ENCODE results near the gene GPR50.

The GPR50 gene

DNA sequence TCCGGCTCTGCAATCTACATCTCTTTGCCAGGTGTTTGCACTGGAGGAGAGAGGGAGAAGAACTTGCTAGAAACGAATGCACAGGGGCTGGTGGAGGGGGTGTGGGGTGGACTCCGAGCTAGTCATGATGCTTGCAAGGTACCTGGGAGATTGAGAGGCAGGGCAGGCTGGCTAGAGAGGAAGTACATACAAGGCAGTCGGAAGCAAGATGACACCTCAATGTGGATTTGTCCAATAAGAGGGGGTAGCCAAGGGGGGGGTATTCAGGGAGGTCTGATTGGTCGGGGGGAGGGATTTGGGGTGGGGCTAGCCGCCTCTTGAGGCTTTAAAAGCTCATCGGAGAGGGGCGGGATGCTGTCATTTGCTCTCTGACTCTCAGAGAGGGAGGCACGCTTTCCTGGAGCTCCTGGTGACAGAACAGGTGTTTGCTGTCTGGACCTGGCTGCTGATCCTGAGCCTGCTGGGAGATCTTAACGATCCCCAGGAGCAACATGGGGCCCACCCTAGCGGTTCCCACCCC, at the start of gene GPR50:
GPR50 (plus strand) TSS at position 354 of the 520 bp plus-strand sequence; CDS start at position 492, 138 bp downstream.
- in situ Hi-C loops (cut with MboI; ENCODE audit: low sequenced_read_pairs), result no loop called here

GRCh38 chrX:151132531-151132930, 43.9 kb upstream of the GPR50 start:
- in situ Hi-C loops (cut with MboI; ENCODE audit: low sequenced_read_pairs), result no loop called here

DNA sequence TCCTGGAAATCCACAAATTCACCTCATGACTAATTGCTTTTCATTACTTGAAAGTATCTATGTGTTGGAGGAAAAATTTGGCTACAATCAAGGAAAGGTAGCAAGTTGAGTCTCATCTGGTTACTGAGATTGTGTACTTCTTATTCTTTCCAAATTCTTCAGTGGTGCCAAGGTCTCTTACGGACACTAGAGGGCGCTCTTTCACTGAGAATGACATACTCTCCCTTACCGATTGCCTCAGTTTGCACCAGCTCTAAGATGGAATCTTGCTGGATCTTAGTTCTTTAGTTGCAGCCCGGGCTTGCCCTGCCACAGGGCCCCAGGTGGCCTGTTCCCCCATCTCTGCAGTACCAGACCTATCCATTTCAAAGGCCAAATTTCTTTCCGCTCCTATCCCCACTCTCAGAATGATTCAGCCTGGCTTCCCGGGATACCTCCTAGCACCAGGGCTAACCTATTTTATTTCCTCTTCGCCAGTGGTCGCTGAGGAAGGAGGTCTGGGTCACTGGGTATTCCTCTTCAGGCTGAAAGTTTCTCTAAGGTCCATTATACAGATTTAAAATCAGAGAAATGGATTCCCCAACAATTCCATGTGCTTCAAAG, 24.6 kb upstream of the GPR50 start:
- in situ Hi-C loops (cut with MboI; ENCODE audit: low sequenced_read_pairs), result loop anchor here (25.0 kb wide), 1 partner anchor 536 kb away; the partner anchor contains the start of gene PRRG3

- in situ Hi-C loops (cut with MboI; ENCODE audit: low sequenced_read_pairs), result loop anchor here (25.0 kb wide), 1 partner anchor 534 kb away; the partner anchor contains the start of gene PRRG3
Measured at GRCh38 chrX:151153086-151153485, 23.3 kb upstream of the GPR50 start.

DNA sequence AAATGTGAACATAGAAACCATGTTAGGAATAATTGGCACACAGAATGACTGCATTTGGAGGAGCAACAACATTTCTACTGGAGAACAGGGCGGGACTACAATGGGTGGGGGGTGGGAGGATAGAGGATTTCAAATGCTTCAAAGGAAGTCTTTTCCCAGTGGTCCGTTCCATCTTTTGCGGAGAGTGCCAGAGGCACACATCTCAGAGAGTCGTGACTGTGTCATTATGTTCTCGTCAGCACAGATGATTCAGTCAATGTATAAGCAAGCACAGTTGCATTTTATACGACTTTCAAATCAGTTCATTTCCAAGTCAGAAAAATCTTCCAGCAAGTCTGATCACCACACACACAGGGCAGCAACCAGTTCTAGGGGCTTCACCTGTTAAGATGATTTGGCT, 22.7 kb upstream of the GPR50 start:
- in situ Hi-C loops (cut with MboI; ENCODE audit: low sequenced_read_pairs), result loop anchor here (25.0 kb wide), 1 partner anchor 534 kb away; the partner anchor contains the start of gene PRRG3

- in situ Hi-C loops (cut with MboI; ENCODE audit: low sequenced_read_pairs), result loop anchor here (25.0 kb wide), 1 partner anchor 532 kb away; the partner anchor contains the start of gene PRRG3
Measured at GRCh38 chrX:151155234-151155633, 21.1 kb upstream of the GPR50 start.

- in situ Hi-C loops (cut with MboI; ENCODE audit: low sequenced_read_pairs), result loop anchor here (25.0 kb wide), 1 partner anchor 526 kb away; the partner anchor contains the start of gene PRRG3
Measured at GRCh38 chrX:151161690-151162089, 14.7 kb upstream of the GPR50 start.

DNA sequence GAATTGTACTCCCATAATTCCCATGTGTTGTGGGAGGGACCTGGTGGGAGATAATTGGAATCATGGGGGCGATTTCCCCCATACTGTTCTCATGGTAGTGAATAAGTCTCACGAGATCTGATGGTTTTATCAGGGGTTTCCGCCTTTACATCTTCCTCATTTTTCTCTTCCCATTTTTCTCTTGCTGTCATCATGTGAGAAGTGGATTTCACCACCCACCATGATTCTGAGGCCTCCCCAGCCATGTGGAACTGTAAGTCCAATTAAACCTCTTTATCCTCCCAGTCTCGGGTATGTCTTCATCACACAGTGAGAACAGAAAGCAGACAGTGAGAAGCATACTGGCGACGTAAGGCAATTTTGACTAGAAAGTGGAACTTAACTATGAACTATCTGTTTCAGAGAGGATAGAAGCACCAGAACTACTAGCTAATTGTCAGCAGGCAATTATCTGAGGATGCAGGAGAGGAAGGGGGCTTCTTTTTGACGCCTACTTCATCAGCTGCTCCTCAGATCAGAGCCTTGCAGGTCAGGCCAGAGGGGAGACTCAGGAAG, 8.5 kb upstream of the GPR50 start:
- in situ Hi-C loops (cut with MboI; ENCODE audit: low sequenced_read_pairs), result loop anchor here (25.0 kb wide), 1 partner anchor 519 kb away; the partner anchor contains the start of gene PRRG3

GRCh38 chrX:151169783-151170182, 6.6 kb upstream of the GPR50 start:
- in situ Hi-C loops (cut with MboI; ENCODE audit: low sequenced_read_pairs), result loop anchor here (25.0 kb wide), 1 partner anchor 518 kb away; the partner anchor contains the start of gene PRRG3

DNA sequence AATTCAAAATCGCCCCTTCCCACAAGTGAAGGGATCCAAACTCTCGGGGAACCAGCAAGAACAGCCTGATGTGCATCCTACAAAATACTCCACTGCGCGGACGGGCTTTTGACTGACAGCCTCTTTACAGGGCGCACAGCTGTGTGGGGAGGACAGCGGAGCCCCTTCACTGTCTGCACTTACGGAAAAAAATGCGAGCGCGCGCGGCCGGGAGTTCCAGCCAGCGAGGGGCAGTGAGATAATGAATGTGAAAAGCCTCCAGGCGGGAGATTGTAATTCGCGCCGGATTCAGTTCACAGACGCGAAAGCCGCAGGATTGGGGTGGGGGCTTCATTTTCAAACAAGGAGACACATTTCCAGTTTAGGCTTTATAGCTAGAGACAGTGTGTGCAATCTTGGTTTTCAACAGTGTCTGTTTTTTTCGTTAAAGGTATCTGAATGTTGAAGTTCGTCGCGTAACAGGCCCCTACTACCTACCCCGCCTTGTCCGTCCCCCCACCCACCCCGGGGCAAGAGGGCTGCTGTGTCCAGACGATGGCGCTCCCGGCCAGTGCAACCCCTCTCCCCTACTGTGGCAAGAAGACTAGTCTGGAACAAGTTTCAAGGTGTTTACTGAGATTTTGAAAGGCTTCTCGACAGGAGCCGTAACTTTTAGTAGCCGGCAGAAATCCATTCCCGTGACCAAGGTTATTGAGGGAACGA, 1.7 kb upstream of the GPR50 start:
- in situ Hi-C loops (cut with MboI; ENCODE audit: low sequenced_read_pairs), result loop anchor here (25.0 kb wide), 1 partner anchor 513 kb away; the partner anchor contains the start of gene PRRG3

- in situ Hi-C loops (cut with MboI; ENCODE audit: low sequenced_read_pairs), result no loop called here
Measured at GRCh38 chrX:151175283-151176062, 911 bp upstream of the GPR50 start.

DNA sequence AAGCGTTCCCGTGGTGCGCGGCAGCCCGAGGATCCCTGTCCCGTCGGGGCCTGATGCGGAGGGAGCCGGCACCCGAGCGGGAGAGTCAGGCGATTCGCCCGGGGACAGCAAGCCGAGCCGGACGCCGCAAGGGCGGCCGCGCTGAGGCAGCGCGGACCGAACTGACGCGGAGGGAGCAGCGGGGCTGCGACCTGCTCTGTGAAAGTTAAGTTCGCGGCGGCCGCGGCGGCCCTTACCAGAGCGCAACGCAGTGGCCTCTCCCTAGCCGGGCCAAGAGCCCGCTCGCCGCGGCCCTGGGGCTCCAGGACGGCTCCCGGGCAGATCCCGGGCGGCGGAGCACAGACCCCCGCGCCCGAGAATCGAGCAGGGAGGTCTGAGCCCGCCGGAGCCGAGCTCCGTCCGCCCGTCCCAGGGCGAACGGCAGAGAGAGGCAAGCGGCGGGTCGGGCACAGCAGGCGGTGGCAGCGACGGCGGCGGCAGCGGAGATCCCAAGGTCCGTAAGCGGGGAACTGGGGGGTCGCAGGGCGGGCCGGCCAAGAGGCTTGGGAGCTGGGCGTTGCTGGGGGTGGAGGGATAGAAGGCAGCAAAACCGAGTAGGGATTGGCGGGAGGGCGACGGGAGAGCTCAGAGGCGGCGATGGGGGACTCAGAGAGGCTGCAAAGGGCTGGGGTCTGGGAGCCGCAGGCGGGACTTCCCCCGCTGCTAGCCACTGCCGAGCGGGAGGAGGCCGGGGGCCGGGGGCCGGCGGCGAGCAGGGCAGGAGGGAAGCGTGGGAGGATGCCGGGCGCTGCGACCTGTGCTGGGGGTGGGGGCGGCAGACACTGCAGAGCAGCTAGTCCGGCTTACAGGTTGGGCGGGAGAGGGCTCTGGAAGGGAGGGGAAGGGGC, 1.0 kb downstream of the GPR50 start:
- in situ Hi-C loops (cut with MboI; ENCODE audit: low sequenced_read_pairs), result no loop called here

DNA sequence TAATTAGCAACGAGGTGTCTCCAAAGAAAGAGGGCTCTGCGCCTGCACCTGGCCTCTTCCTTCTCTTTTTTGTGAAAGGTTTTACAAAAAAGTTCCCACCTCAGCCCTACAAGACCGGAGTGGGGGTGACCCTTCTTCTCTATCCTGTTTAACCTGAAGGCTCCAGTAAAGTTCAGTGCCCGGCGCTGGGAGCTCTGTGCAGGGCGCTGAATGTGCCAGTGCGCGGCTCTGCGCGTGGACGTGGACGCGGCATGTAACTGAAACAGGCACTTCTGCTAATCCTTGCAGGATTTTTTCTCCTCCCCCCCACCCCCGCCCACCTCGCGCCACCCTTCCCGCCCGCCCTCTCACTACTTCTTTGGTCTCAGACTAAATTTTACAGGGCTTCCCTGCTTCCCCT, 2.4 kb downstream of the GPR50 start:
- in situ Hi-C loops (cut with MboI; ENCODE audit: low sequenced_read_pairs), result no loop called here

- in situ Hi-C loops (cut with MboI; ENCODE audit: low sequenced_read_pairs), result no loop called here
Measured at GRCh38 chrX:151180400-151180799, 4.0 kb downstream of the GPR50 start.

DNA sequence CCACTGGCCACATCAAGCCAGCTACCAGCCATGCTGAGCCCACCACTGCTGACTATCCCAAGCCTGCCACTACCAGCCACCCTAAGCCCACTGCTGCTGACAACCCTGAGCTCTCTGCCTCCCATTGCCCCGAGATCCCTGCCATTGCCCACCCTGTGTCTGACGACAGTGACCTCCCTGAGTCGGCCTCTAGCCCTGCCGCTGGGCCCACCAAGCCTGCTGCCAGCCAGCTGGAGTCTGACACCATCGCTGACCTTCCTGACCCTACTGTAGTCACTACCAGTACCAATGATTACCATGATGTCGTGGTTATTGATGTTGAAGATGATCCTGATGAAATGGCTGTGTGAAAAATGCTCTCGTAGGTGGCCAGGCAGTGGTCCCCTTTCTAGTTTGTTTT, 4.7 kb downstream of the GPR50 start:
- in situ Hi-C loops (cut with MboI; ENCODE audit: low sequenced_read_pairs), result no loop called here

DNA sequence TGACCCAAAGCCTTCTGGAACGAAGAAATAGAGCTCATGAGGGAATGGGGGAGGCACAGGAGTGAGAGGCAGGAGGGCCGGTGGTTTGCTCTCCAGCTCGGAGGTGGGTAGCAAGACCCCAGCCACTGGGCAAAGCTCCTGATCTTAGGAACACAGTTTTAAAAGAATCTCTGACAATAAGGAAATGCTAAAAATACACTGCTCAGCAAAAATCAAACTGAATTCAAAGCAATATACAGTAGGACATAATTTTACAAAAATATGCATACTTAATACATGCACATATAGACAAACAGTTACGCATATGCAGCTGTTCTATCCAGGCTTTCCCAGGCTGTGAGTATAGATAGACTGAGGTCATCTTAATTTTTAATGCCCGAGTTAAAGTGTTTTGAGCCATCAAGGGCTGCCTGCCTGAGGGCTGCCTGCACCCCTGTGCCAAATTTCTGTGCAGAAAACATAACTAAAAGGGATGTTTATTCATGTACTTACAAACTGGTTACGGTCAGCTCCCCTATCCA, 6.9 kb downstream of the GPR50 start:
- in situ Hi-C loops (cut with MboI; ENCODE audit: low sequenced_read_pairs), result no loop called here

GRCh38 chrX:151183912-151184565, 7.7 kb downstream of the GPR50 start:
- in situ Hi-C loops (cut with MboI; ENCODE audit: low sequenced_read_pairs), result no loop called here

GRCh38 chrX:151184705-151185104, 8.3 kb downstream of the GPR50 start:
- in situ Hi-C loops (cut with MboI; ENCODE audit: low sequenced_read_pairs), result no loop called here

GRCh38 chrX:151206871-151207270, 30.5 kb downstream of the GPR50 start:
- in situ Hi-C loops (cut with MboI; ENCODE audit: low sequenced_read_pairs), result no loop called here
